Gastrocnemius medialis (tissue), 4 donors: Measurements from ENCODE around the gene MYL11. TPM values are rescaled to one million over a fixed set of nuclear protein-coding genes. Genes with fewer than 3 reads are reported as not detected.

Experiments
- ATAC-seq, 2 donors: fragments of 150-250 bp; one replicate each; pipeline ENCODE4 v1.9.1; 2016
- DNase-seq, 2 donors: peaks; one replicate each; pipeline ENCODE4 v3.0.0-alpha.2; 2019
- H3K27ac ChIP-seq, 4 donors: fragments of 200-600 bp; sonication (generic); 1 replicate in 1 of 4; 2 replicates in 3 of 4; pipeline ENCODE4 v1.5.1; 2016 to 2018; ENCODE audit warnings: mild to moderate bottlenecking in 2 of 4, moderate library complexity in 1 of 4
- H3K27me3 ChIP-seq, 3 donors: fragments of 200-600 bp; sonication (generic) in 2 of 3; 1 replicate in 1 of 3; 2 replicates in 2 of 3; pipeline versions ENCODE4 v1.5.1 to v1.6.0; 2016 to 2019; ENCODE audit warnings: mild to moderate bottlenecking in 1 of 3, moderate library complexity in 1 of 3
- H3K36me3 ChIP-seq, 2 donors: fragments of 200-600 bp; sonication (generic) in 1 of 2; one replicate each; pipeline ENCODE4 v1.5.1; 2017 to 2018
- H3K4me1 ChIP-seq, 2 donors: fragments of 200-600 bp; sonication (generic) in 1 of 2; one replicate each; pipeline ENCODE4 v1.5.1; 2016 to 2017; ENCODE audit warnings: mild to moderate bottlenecking in 2 of 2
- H3K4me3 ChIP-seq, 4 donors: fragments of 200-600 bp; sonication (generic) in 3 of 4; 1 replicate in 1 of 4; 2 replicates in 3 of 4; pipeline ENCODE4 v1.5.1; 2016 to 2019; ENCODE audit warnings: mild to moderate bottlenecking in 2 of 4
- H3K9me3 ChIP-seq, 3 donors: fragments of 200-600 bp; sonication (generic) in 2 of 3; 1 replicate in 1 of 3; 2 replicates in 2 of 3; pipeline ENCODE4 v1.5.1; 2016 to 2019
- POLR2A ChIP-seq, 2 donors: fragments of 450-650 bp; IDR thresholded peaks; one replicate each; pipeline ENCODE4 v1.6.1; 2017; ENCODE audit warnings: antibody characterized with exemption in 2 of 2, mild to moderate bottlenecking in 2 of 2, moderate library complexity in 2 of 2
- in situ Hi-C, 4 donors: fragments of 200-750 bp; cut with MboI; loops; one replicate each; pipeline versions ENCODE4 v1.15.0 to v1.8.0; 2017; ENCODE audit warnings: low sequenced_read_pairs in 4 of 4
- intact Hi-C: fragments of 100-400 bp; cut with DNase I; formaldehyde crosslinking; loops from one replicate; pipeline ENCODE4 v1.15.1; 2023; ENCODE audit warnings: low total_unique reads
- total RNA-seq, 4 donors: library from RNA; depleted of rRNA; stranded (reverse); fragments of >200 nt; gene quantifications; one replicate each; pipeline versions ENCODE4 v1.1.0 to v1.2.3, GENCODE V29; 2016
- TF ChIP-seq, protein P1 (sequence below), 5 experiments: fragments of 450-650 bp in 3 of 5; fragments of 200-600 bp in 2 of 5; sonication (generic) in 2 of 5; IDR thresholded peaks in 4 of 5; conservative IDR thresholded peaks in 1 of 5; 1 replicate in 4 of 5; 2 replicates in 1 of 5; pipeline ENCODE4 v1.5.1; 2016 to 2019; ENCODE audit warnings: antibody characterized with exemption in 5 of 5, mild to moderate bottlenecking in 3 of 5, moderate library complexity in 3 of 5

Gene MYL11
- total RNA-seq, 4 donors from 2014 or later: 1,053 to 4,879 (median 1,942) TPM

DNA sequence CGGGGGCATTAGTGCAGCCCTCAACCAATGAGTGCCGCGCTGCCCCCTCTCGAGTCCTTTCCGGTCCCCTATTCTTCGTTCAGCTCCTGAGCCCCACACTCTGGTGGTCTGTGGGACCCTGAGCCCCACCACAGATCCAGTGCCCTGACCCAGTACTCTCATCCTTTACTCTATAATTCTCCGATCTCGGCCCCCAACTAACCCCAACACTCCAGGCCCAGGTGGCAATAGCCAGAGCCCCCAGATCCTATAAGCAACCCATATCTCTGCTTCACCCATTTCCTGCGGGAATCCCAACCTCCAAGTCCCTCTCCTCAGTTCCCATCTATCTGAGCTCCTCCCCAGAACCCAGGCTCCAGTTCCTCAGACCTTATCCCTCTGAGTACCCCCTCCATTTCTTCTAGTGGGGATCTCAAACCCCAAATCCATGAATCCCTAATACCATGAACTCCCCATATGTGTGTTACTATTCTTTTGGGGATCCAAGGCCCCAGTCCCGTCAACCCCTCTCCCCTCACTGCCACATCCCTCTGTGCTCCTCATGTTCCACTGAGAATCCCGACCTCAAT lies 3.3 kb upstream of the MYL11 start:
- H3K9me3 ChIP-seq: no peaks in the 10 kb centered on the region
- DNase-seq: no peak
- H3K27me3 ChIP-seq: no peaks in the 10 kb centered on the region
- no peak for ATAC-seq
- peak overlapping the region; percentile 90 to 99 (median 96) for H3K27ac ChIP-seq
- intact Hi-C loops (loop anchor here (1.0 to 10.0 kb wide), 4 partner anchors 37 to 564 kb away; partner anchors contain the start of genes FBRS, MAZ, TBX6 and YPEL3), in situ Hi-C loops (loop anchor here in 2 of 4 donors (25.0 kb wide), 2 partner anchors 284 to 309 kb away; partner anchors contain the start of genes ALDOA (in 1 of the 2), PPP4C (in 1 of the 2), TBX6 (in 1 of the 2) and YPEL3 (in 1 of the 2))
- TF ChIP-seq, protein P1, sequence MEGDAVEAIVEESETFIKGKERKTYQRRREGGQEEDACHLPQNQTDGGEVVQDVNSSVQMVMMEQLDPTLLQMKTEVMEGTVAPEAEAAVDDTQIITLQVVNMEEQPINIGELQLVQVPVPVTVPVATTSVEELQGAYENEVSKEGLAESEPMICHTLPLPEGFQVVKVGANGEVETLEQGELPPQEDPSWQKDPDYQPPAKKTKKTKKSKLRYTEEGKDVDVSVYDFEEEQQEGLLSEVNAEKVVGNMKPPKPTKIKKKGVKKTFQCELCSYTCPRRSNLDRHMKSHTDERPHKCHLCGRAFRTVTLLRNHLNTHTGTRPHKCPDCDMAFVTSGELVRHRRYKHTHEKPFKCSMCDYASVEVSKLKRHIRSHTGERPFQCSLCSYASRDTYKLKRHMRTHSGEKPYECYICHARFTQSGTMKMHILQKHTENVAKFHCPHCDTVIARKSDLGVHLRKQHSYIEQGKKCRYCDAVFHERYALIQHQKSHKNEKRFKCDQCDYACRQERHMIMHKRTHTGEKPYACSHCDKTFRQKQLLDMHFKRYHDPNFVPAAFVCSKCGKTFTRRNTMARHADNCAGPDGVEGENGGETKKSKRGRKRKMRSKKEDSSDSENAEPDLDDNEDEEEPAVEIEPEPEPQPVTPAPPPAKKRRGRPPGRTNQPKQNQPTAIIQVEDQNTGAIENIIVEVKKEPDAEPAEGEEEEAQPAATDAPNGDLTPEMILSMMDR (IDR thresholded peaks at IDR 0.05 in 4 of 5, conservative IDR thresholded peaks at IDR 0.05 in 1 of 5): no peak
- TF ChIP-seq POLR2A (IDR thresholded peaks at IDR 0.05): peak; percentile 67 to 78
- peak overlapping the region; percentile 47 to 60 (median 54) for H3K4me3 ChIP-seq
- H3K36me3 ChIP-seq: no peaks in the 10 kb centered on the region
- peaks cover 41 to 70% of the 10 kb centered on the region in 2 donors for H3K4me1 ChIP-seq

DNA sequence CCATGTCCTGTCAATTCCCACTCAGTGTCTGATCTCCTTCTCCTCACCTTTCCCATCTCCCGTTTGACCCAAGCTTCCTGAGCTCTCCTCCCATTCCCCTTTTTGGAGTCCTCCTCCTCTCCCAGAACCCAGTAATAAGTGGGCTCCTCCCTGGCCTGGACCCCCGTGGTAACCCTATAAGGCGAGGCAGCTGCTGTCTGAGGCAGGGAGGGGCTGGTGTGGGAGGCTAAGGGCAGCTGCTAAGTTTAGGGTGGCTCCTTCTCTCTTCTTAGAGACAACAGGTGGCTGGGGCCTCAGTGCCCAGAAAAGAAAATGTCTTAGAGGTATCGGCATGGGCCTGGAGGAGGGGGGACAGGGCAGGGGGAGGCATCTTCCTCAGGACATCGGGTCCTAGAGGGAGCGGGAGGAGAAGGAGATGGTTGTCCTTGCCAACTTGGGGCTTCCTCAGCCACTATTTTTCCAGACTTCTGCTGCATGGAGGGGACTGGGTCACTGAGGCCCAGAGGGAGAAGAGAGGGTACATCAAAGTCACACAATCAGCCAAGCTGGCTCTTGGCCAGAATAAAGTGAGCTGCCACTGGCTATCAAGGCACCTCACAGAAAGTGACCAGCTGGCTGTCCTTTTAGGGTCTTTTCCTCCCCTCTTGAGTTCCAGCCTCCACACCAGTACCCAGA lies 2.4 kb upstream of the MYL11 start:
- in situ Hi-C loops (loop anchor here in 2 of 4 donors (25.0 kb wide), 2 partner anchors 285 to 310 kb away; partner anchors contain the start of genes ALDOA (in 1 of the 2), PPP4C (in 1 of the 2), TBX6 (in 1 of the 2) and YPEL3 (in 1 of the 2)), intact Hi-C loops (loop anchor here (5.0 to 10.0 kb wide), 2 partner anchors 277 to 565 kb away; partner anchors contain the start of genes MAZ, TBX6 and YPEL3)
- ATAC-seq (no peak), DNase-seq (peak in 1 of 2 donors; percentile 75)
- H3K9me3 ChIP-seq: no peaks in the 10 kb centered on the region
- peaks cover 39 to 69% of the 10 kb centered on the region in 2 donors for H3K4me1 ChIP-seq
- peak overlapping the region in 3 of 4 donors; percentile 47 to 58 (median 49) for H3K4me3 ChIP-seq
- TF ChIP-seq POLR2A (IDR thresholded peaks at IDR 0.05): no peak
- TF ChIP-seq, protein P1 (IDR thresholded peaks at IDR 0.05 in 4 of 5, conservative IDR thresholded peaks at IDR 0.05 in 1 of 5): no peak
- no peaks in the 10 kb centered on the region for H3K27me3 ChIP-seq
- peak overlapping the region; percentile 90 to 99 (median 96) for H3K27ac ChIP-seq
- H3K36me3 ChIP-seq: no peaks in the 10 kb centered on the region

DNA sequence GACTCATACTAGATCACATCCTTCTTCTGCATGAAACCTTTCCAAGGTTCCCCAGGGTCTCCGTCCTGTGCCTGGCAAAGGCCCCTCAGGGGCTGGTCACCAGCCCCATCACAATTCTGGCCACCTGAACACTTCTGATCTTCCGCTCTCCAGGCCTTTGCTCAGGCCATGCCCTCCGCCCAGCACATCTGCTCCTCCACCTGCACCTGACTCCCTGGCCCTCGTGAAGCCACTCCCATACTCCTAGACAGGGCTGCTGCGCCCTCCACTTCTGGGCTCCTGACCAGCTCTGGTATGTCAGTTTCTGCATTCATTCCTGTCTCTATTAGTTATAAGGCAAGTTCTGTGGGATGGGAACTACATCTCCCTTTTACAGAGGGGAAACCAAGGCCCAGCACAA lies 1.9 kb upstream of the MYL11 start:
- intact Hi-C loops: loop anchor here (5.0 to 10.0 kb wide), 2 partner anchors 278 to 565 kb away; partner anchors contain the start of genes MAZ, TBX6 and YPEL3
- no peak for ATAC-seq
- TF ChIP-seq, protein P1 (IDR thresholded peaks at IDR 0.05 in 4 of 5, conservative IDR thresholded peaks at IDR 0.05 in 1 of 5): no peak
- TF ChIP-seq POLR2A (IDR thresholded peaks at IDR 0.05): no peak
- Histone ChIP-seq H3K36me3 (no peaks in the 10 kb centered on the region), H3K4me1 (peaks cover 37 to 69% of the 10 kb centered on the region in 2 donors), H3K9me3 (no peaks in the 10 kb centered on the region), H3K27me3 (no peaks in the 10 kb centered on the region), H3K4me3 (peak overlapping the region in 1 of 4 donors; percentile 58), H3K27ac (peak overlapping the region; percentile 90 to 99 (median 96))
- in situ Hi-C loops: loop anchor here in 2 of 4 donors (25.0 kb wide), 2 partner anchors 285 to 310 kb away; partner anchors contain the start of genes ALDOA (in 1 of the 2), PPP4C (in 1 of the 2), TBX6 (in 1 of the 2) and YPEL3 (in 1 of the 2)
- peak in 1 of 2 donors; percentile 41 for DNase-seq

DNA sequence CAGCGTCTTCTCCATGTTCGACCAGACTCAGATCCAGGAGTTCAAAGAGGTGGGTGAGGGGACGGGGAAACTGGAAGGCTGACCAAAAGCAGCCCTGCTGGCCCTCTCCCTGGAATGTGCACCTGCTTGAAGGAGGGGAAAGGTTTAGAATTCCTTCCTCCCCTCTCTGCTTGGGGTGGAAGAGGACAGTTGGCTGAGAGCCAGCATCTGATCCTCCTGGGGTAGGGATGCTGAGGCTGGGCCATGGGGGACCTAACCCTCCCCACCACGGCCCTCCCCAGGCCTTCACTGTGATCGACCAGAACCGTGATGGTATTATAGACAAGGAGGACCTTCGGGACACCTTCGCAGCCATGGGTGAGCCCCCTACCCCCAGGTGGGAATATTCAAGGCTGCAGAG lies 1.3 kb downstream of the MYL11 start:
- Histone ChIP-seq H3K36me3 (no peaks in the 10 kb centered on the region), H3K4me1 (peaks cover 31 to 68% of the 10 kb centered on the region in 2 donors), H3K4me3 (peak overlapping the region in 2 of 4 donors; percentile 4 to 74), H3K9me3 (no peaks in the 10 kb centered on the region), H3K27ac (peak overlapping the region; percentile 95 to 100 (median 98)), H3K27me3 (no peaks in the 10 kb centered on the region)
- no peak for DNase-seq
- TF ChIP-seq POLR2A (IDR thresholded peaks at IDR 0.05): no peak
- TF ChIP-seq, protein P1 (IDR thresholded peaks at IDR 0.05 in 4 of 5, conservative IDR thresholded peaks at IDR 0.05 in 1 of 5): no peak
- ATAC-seq: no peak
- in situ Hi-C loops: no loop called here
- intact Hi-C loops: loop anchor here (10.0 kb wide), 1 partner anchor 281 kb away; the partner anchor contains the start of genes TBX6 and YPEL3
